Measurements from ENCODE around the gene LMCD1.

LMCD1 gene

DNA sequence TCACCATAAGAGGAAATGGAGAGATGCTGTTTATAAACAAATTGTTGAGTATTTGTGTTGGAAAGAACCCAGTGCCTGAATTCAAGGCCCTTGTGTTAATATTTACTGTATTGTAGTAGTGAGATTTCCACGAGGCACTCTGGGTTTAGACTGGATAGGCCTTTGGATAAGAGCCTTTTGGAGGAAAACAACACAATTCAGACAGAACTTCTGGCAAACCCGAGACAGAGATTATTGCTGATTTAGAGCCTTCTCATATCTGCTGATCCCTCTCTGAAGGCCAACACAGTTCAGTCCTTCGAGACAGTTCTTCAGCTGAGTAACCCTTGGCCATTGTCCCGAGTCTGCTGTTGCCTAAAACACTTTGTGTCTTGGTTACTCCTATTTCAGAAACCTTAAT, 55.7 kb downstream of the LMCD1 start:
- Histone ChIP-seq H4K91ac (ENCODE audit: low read length) (no peak overlapping the region), H3K23ac (ENCODE audit: low read length in 2 of 2) (no peak overlapping the region), H3K79me1 (replicated peaks; ENCODE audit: low read length, poor library complexity, severe bottlenecking) (peaks cover 21% of the 10 kb centered on the region), H2BK15ac (ENCODE audit: low read depth, poor library complexity, severe bottlenecking) (no peak overlapping the region), H2AFZ (ENCODE audit: low read depth, low read length) (no peak overlapping the region), H4K8ac (ENCODE audit: low read length) (peak overlapping the region; percentile 16), H2BK12ac (ENCODE audit: low read length in 2 of 2) (peak overlapping the region; percentile 29 to 95), H3K27ac (ENCODE audit: low read length, poor library complexity, severe bottlenecking) (no peak overlapping the region), H3K4ac (ENCODE audit: low read depth in 1 of 2, low read length in 2 of 2) (peak overlapping the region in 1 of 2 experiments; percentile 74), H2BK120ac (ENCODE audit: low read depth, low read length) (no peak overlapping the region), H3K4me3 (ENCODE audit: insufficient read depth in 1 of 2, low read depth in 1 of 2, low read length in 2 of 2) (no peak overlapping the region), H3K18ac (ENCODE audit: low read depth in 1 of 2, low read length in 2 of 2) (peak overlapping the region in 1 of 2 experiments; percentile 89), H3K9me3 (ENCODE audit: control insufficient read depth, low read length) (no peaks in the 10 kb centered on the region), H3K4me2 (ENCODE audit: low read length, poor library complexity, severe bottlenecking) (no peak overlapping the region), H3K9ac (ENCODE audit: low read length) (peak overlapping the region; percentile 31), H3K36me3 (ENCODE audit: control insufficient read depth in 1 of 2, insufficient read depth in 2 of 2, low read depth in 1 of 2, low read length in 2 of 2) (peaks cover 14 to 30% of the 10 kb centered on the region in 2 experiments), H2AK5ac (ENCODE audit: low read length, severe bottlenecking) (no peak overlapping the region), H3K4me1 (ENCODE audit: control insufficient read depth, insufficient read depth, low read depth, low read length) (peaks cover 27% of the 10 kb centered on the region), H3K14ac (ENCODE audit: low read length in 2 of 2) (no peak overlapping the region), H3K27me3 (ENCODE audit: control insufficient read depth in 1 of 2, insufficient read depth in 1 of 2, low read length in 2 of 2) (no peaks in the 10 kb centered on the region), H2BK5ac (ENCODE audit: low read depth, low read length, poor library complexity, severe bottlenecking) (no peak overlapping the region)
- 68% methylated on average over 4 of the region's 4 CpGs for WGBS
- peak; percentile 71 for DNase-seq

DNA sequence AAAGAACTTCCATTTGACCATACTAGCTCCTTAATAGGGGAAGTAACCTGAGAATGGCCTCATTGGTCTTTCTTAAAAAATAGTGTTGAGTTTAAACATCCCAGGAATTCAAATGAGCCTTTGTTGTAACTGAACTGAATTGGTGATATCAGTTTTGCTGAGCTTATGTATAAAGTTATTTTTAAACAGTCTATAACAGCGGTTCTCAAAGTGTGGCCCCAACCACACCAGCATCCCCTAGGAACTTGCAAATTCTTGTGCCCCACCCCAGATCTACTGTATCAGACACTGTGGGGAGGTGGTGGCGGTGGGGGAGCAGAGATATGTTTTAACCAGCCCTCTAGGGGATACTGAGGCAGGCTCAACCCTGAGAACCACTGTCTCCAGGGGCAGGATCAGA, 57.0 kb downstream of the LMCD1 start:
- H3K4me3 ChIP-seq (ENCODE audit: insufficient read depth in 1 of 2, low read depth in 1 of 2, low read length in 2 of 2), result no peak overlapping the region
- WGBS, result 57% methylated on average over 1 of the region's 2 CpGs

DNA sequence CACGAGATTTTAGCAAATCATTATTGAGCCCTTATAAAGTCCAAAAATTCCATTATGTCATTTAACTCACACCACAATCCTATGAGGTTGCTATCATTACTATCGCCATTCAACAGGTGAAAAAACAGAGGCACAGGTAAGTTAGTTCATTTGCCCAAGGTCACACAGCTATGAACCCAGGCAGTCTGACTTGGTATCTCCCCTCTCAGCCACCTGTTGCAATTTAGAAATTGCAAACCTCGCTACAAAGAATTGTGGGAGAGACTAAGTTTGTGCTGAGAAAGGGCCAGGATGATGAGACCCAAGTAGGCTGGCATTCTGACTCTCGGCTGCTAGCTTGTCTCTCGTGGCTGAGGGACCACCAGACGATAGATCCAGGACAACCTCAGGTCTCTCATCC, 57.7 kb downstream of the LMCD1 start:
- no peak overlapping the region for H4K91ac ChIP-seq (ENCODE audit: low read length)
- H2BK5ac ChIP-seq (ENCODE audit: low read depth, low read length, poor library complexity, severe bottlenecking), result no peak overlapping the region
- H3K27ac ChIP-seq (ENCODE audit: low read length, poor library complexity, severe bottlenecking), result no peak overlapping the region
- H2BK15ac ChIP-seq (ENCODE audit: low read depth, poor library complexity, severe bottlenecking), result no peak overlapping the region
- peak overlapping the region; percentile 22 to 25 for H3K4ac ChIP-seq (ENCODE audit: low read depth in 1 of 2, low read length in 2 of 2)
- no peak overlapping the region for H3K14ac ChIP-seq (ENCODE audit: low read length in 2 of 2)
- no peak overlapping the region for H2BK120ac ChIP-seq (ENCODE audit: low read depth, low read length)
- no peak overlapping the region for H4K8ac ChIP-seq (ENCODE audit: low read length)
- 97% methylated on average over 6 of the region's 6 CpGs for WGBS
- H3K27me3 ChIP-seq (ENCODE audit: control insufficient read depth in 1 of 2, insufficient read depth in 1 of 2, low read length in 2 of 2), result no peaks in the 10 kb centered on the region
- DNase-seq, result no peak
- H2AK5ac ChIP-seq (ENCODE audit: low read length, severe bottlenecking), result peak overlapping the region; percentile 63
- peak overlapping the region; percentile 8 to 84 for H2BK12ac ChIP-seq (ENCODE audit: low read length in 2 of 2)
- H3K9ac ChIP-seq (ENCODE audit: low read length), result no peak overlapping the region
- H3K18ac ChIP-seq (ENCODE audit: low read depth in 1 of 2, low read length in 2 of 2), result peak overlapping the region; percentile 13 to 29
- no peak overlapping the region for H2AFZ ChIP-seq (ENCODE audit: low read depth, low read length)
- H3K4me3 ChIP-seq (ENCODE audit: insufficient read depth in 1 of 2, low read depth in 1 of 2, low read length in 2 of 2), result no peak overlapping the region
- H3K79me1 ChIP-seq (replicated peaks; ENCODE audit: low read length, poor library complexity, severe bottlenecking), result peaks cover 15% of the 10 kb centered on the region
- H3K23ac ChIP-seq (ENCODE audit: low read length in 2 of 2), result no peak overlapping the region
- H3K4me2 ChIP-seq (ENCODE audit: low read length, poor library complexity, severe bottlenecking), result no peak overlapping the region
- H3K36me3 ChIP-seq (ENCODE audit: control insufficient read depth in 1 of 2, insufficient read depth in 2 of 2, low read depth in 1 of 2, low read length in 2 of 2), result peaks cover 8 to 11% of the 10 kb centered on the region in 2 experiments
- H3K4me1 ChIP-seq (ENCODE audit: control insufficient read depth, insufficient read depth, low read depth, low read length), result peaks cover 20% of the 10 kb centered on the region
- no peaks in the 10 kb centered on the region for H3K9me3 ChIP-seq (ENCODE audit: control insufficient read depth, low read length)

More for the DNA sequence above, 57.0 kb downstream of the LMCD1 start:
- Histone ChIP-seq H2BK120ac (ENCODE audit: low read depth, low read length) (no peak overlapping the region), H3K9me3 (ENCODE audit: control insufficient read depth, low read length) (no peaks in the 10 kb centered on the region), H2AFZ (ENCODE audit: low read depth, low read length) (no peak overlapping the region), H3K36me3 (ENCODE audit: control insufficient read depth in 1 of 2, insufficient read depth in 2 of 2, low read depth in 1 of 2, low read length in 2 of 2) (peaks cover 8 to 17% of the 10 kb centered on the region in 2 experiments), H3K79me1 (replicated peaks; ENCODE audit: low read length, poor library complexity, severe bottlenecking) (peaks cover 16% of the 10 kb centered on the region), H3K9ac (ENCODE audit: low read length) (no peak overlapping the region), H3K14ac (ENCODE audit: low read length in 2 of 2) (peak overlapping the region in 1 of 2 experiments; percentile 26), H2BK15ac (ENCODE audit: low read depth, poor library complexity, severe bottlenecking) (no peak overlapping the region), H3K4ac (ENCODE audit: low read depth in 1 of 2, low read length in 2 of 2) (peak overlapping the region in 1 of 2 experiments; percentile 35), H3K4me1 (ENCODE audit: control insufficient read depth, insufficient read depth, low read depth, low read length) (peaks cover 23% of the 10 kb centered on the region), H2AK5ac (ENCODE audit: low read length, severe bottlenecking) (peak overlapping the region; percentile 54), H2BK5ac (ENCODE audit: low read depth, low read length, poor library complexity, severe bottlenecking) (no peak overlapping the region), H4K91ac (ENCODE audit: low read length) (peak overlapping the region; percentile 18), H3K23ac (ENCODE audit: low read length in 2 of 2) (no peak overlapping the region), H4K8ac (ENCODE audit: low read length) (no peak overlapping the region), H2BK12ac (ENCODE audit: low read length in 2 of 2) (peak overlapping the region; percentile 22 to 79), H3K4me2 (ENCODE audit: low read length, poor library complexity, severe bottlenecking) (no peak overlapping the region), H3K27me3 (ENCODE audit: control insufficient read depth in 1 of 2, insufficient read depth in 1 of 2, low read length in 2 of 2) (no peaks in the 10 kb centered on the region), H3K18ac (ENCODE audit: low read depth in 1 of 2, low read length in 2 of 2) (peak overlapping the region in 1 of 2 experiments; percentile 65), H3K27ac (ENCODE audit: low read length, poor library complexity, severe bottlenecking) (no peak overlapping the region)
- DNase-seq, result no peak

DNA sequence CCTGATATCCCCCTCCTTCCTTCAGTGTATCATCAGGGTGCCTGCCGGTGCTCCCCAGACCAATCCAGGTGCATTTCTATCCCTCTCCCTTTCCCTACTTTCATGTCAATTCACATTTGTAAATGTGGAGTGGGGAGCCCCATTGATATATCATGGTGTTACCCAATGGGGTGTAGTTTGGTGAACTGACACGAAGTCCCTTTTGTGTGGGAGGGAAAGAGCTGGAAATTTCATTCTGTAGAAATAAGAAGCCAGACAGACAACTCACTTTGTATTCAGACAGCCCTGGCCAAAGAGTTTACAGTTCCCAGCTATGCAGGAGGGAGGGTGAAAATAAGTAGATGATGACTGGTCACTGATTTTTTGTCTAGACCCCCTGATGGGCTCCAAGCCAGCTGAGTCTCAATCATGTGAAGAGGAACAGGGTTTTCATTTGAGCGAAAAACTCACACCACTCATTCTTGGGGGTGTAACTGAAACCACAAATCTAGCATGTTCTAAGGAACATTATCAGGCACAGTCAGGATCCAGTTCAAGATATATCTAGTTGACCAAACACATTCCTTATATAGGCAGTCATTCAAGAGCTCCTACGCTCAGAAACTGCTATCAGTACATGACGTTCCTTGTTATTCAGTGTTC, 58.9 kb downstream of the LMCD1 start:
- Histone ChIP-seq H3K79me1 (replicated peaks; ENCODE audit: low read length, poor library complexity, severe bottlenecking) (peaks cover 19% of the 10 kb centered on the region), H3K4ac (ENCODE audit: low read depth in 1 of 2, low read length in 2 of 2) (peak overlapping the region; percentile 7 to 60), H2AFZ (ENCODE audit: low read depth, low read length) (no peak overlapping the region), H2BK15ac (ENCODE audit: low read depth, poor library complexity, severe bottlenecking) (no peak overlapping the region), H4K91ac (ENCODE audit: low read length) (peak overlapping the region; percentile 12), H3K27me3 (ENCODE audit: control insufficient read depth in 1 of 2, insufficient read depth in 1 of 2, low read length in 2 of 2) (no peaks in the 10 kb centered on the region), H3K23ac (ENCODE audit: low read length in 2 of 2) (no peak overlapping the region), H3K18ac (ENCODE audit: low read depth in 1 of 2, low read length in 2 of 2) (peak overlapping the region; percentile 49 to 90), H2BK12ac (ENCODE audit: low read length in 2 of 2) (peak overlapping the region in 1 of 2 experiments; percentile 98), H3K4me2 (ENCODE audit: low read length, poor library complexity, severe bottlenecking) (no peak overlapping the region), H2BK120ac (ENCODE audit: low read depth, low read length) (peak overlapping the region; percentile 37), H2AK5ac (ENCODE audit: low read length, severe bottlenecking) (peak overlapping the region; percentile 73), H3K9ac (ENCODE audit: low read length) (peak overlapping the region; percentile 81), H3K36me3 (ENCODE audit: control insufficient read depth in 1 of 2, insufficient read depth in 2 of 2, low read depth in 1 of 2, low read length in 2 of 2) (peaks cover 12 to 13% of the 10 kb centered on the region in 2 experiments), H3K4me3 (ENCODE audit: insufficient read depth in 1 of 2, low read depth in 1 of 2, low read length in 2 of 2) (no peak overlapping the region), H3K4me1 (ENCODE audit: control insufficient read depth, insufficient read depth, low read depth, low read length) (peaks cover 11% of the 10 kb centered on the region), H3K27ac (ENCODE audit: low read length, poor library complexity, severe bottlenecking) (peak overlapping the region; percentile 79), H3K14ac (ENCODE audit: low read length in 2 of 2) (peak overlapping the region in 1 of 2 experiments; percentile 73), H2BK5ac (ENCODE audit: low read depth, low read length, poor library complexity, severe bottlenecking) (peak overlapping the region; percentile 60), H4K8ac (ENCODE audit: low read length) (no peak overlapping the region), H3K9me3 (ENCODE audit: control insufficient read depth, low read length) (no peaks in the 10 kb centered on the region)
- DNase-seq, result peak; percentile 98
- WGBS, result 27% methylated on average over 3 of the region's 5 CpGs

Data from mesenchymal stem cell (in vitro differentiated cells and primary cell).